Astrocyte (in vitro differentiated cells and primary cell): Measurements from ENCODE around the gene RCVRN.

Experiments used
- CTCF ChIP-seq: IDR thresholded peaks from 2 replicates; pipeline ENCODE4 v1.5.1; 2011; ENCODE audit warnings: low read depth, mild to moderate bottlenecking, inconsistent platforms, low read length, moderate library complexity; ENCODE audit not compliant: insufficient read depth
- EZH2 ChIP-seq: IDR thresholded peaks from 2 replicates; pipeline ENCODE4 v1.6.1; 2012; ENCODE audit warnings: mild to moderate bottlenecking, low read length, inconsistent platforms; ENCODE audit not compliant: insufficient read depth

GRCh38 chr17:9865586-9865985 lies 39.5 kb downstream of the RCVRN start:
- TF ChIP-seq CTCF (no peak), EZH2 (no peak)
